OCI-LY3 (cell line): Measurements from ENCODE around the gene C2CD2L.

ENCODE experiments used
- EZH2phosphoT487 ChIP-seq: fragments of 200-600 bp; shearing (Covaris generic); IDR thresholded peaks from 2 replicates; pipeline ENCODE4 v1.6.1; 2018; ENCODE audit warnings: antibody characterized with exemption, mixed run types, low read depth
- TF ChIP-seq, protein P1 (sequence below): fragments of 200-600, 300-600 bp; sonication (generic); IDR thresholded peaks from 2 replicates; pipeline ENCODE4 v1.5.1; 2014; ENCODE audit warnings: antibody characterized with exemption, low read length, low read depth

- TF ChIP-seq, protein P1, sequence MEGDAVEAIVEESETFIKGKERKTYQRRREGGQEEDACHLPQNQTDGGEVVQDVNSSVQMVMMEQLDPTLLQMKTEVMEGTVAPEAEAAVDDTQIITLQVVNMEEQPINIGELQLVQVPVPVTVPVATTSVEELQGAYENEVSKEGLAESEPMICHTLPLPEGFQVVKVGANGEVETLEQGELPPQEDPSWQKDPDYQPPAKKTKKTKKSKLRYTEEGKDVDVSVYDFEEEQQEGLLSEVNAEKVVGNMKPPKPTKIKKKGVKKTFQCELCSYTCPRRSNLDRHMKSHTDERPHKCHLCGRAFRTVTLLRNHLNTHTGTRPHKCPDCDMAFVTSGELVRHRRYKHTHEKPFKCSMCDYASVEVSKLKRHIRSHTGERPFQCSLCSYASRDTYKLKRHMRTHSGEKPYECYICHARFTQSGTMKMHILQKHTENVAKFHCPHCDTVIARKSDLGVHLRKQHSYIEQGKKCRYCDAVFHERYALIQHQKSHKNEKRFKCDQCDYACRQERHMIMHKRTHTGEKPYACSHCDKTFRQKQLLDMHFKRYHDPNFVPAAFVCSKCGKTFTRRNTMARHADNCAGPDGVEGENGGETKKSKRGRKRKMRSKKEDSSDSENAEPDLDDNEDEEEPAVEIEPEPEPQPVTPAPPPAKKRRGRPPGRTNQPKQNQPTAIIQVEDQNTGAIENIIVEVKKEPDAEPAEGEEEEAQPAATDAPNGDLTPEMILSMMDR: no peak
- no peak for TF ChIP-seq EZH2phosphoT487
Measured at GRCh38 chr11:119099711-119100110, 7.4 kb upstream of the C2CD2L start.
